ENCODE measurements around the gene TCEAL3.
"Not testable (repeated sequence)": the region's sequence is repeated elsewhere in the genome, so short reads cannot be mapped to it uniquely, and the experiment has no call there.

Gene TCEAL3

GRCh38 chrX:103628386-103629317 lies 20.9 kb downstream of the TCEAL3 start, which contains the start of gene TCEAL1:
TSS of gene TCEAL1 (plus strand) at chrX:103628975. CDS start at chrX:103629917, 942 bp downstream.
- DNase-seq = no peak

GRCh38 chrX:103629318-103630170 lies 21.8 kb downstream of the TCEAL3 start:
- no peak for DNase-seq

- DNase-seq = no peak
Observed at GRCh38 chrX:103630171-103630511, 22.4 kb downstream of the TCEAL3 start.

- no peak for DNase-seq
Observed at GRCh38 chrX:103631145-103631544, 23.4 kb downstream of the TCEAL3 start.

GRCh38 chrX:103635436-103635835 lies 27.7 kb downstream of the TCEAL3 start:
- DNase-seq = no peak

GRCh38 chrX:103637604-103638338 lies 30.0 kb downstream of the TCEAL3 start:
- DNase-seq = no peak

GRCh38 chrX:103638479-103639346 lies 30.9 kb downstream of the TCEAL3 start:
- DNase-seq = not testable (repeated sequence)

GRCh38 chrX:103640401-103641155 lies 32.8 kb downstream of the TCEAL3 start:
- DNase-seq = no peak

GRCh38 chrX:103644125-103644524 lies 36.4 kb downstream of the TCEAL3 start:
- no peak for DNase-seq

- DNase-seq = no peak
Observed at GRCh38 chrX:103647630-103648029, 39.9 kb downstream of the TCEAL3 start.

GRCh38 chrX:103651151-103651773 lies 43.5 kb downstream of the TCEAL3 start:
- DNase-seq = no peak

- not testable (repeated sequence) for DNase-seq
Observed at GRCh38 chrX:103655230-103656000, 47.7 kb downstream of the TCEAL3 start.

GRCh38 chrX:103656617-103657016 lies 48.9 kb downstream of the TCEAL3 start:
- no peak for DNase-seq

- not testable (repeated sequence) for DNase-seq
Observed at GRCh38 chrX:103657066-103657465, 49.3 kb downstream of the TCEAL3 start.

- no peak for DNase-seq
Observed at GRCh38 chrX:103658681-103659433, 51.1 kb downstream of the TCEAL3 start.

- not testable (repeated sequence) for DNase-seq
Observed at GRCh38 chrX:103659460-103659859, 51.7 kb downstream of the TCEAL3 start.
